Measurements from ENCODE around the gene SULF2.

Gene SULF2

DNA sequence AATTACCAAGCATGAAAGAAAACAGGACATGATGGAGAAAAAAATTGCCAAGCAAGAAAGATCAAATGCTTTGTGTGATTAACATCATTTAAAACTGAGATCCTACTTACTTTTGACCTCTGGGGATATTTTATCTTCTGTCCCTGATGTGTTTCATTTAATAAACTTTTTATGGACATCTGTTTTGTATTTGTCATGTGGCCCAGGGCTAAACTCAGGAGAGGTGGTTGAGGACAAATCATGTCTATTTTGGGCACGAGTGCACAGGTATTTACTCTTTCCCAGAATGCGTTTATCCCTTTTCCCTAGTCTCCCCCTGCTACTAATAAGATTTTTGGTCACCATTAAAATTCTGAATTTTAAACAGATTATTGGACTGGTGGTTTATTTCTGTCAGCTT is 155.4 kb downstream of the SULF2 start:
- TF ChIP-seq, protein P1, sequence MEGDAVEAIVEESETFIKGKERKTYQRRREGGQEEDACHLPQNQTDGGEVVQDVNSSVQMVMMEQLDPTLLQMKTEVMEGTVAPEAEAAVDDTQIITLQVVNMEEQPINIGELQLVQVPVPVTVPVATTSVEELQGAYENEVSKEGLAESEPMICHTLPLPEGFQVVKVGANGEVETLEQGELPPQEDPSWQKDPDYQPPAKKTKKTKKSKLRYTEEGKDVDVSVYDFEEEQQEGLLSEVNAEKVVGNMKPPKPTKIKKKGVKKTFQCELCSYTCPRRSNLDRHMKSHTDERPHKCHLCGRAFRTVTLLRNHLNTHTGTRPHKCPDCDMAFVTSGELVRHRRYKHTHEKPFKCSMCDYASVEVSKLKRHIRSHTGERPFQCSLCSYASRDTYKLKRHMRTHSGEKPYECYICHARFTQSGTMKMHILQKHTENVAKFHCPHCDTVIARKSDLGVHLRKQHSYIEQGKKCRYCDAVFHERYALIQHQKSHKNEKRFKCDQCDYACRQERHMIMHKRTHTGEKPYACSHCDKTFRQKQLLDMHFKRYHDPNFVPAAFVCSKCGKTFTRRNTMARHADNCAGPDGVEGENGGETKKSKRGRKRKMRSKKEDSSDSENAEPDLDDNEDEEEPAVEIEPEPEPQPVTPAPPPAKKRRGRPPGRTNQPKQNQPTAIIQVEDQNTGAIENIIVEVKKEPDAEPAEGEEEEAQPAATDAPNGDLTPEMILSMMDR (conservative IDR thresholded peaks at IDR 0.05; ENCODE audit: low read depth, low read length) = no peak
- DNase-seq (ENCODE audit: low read depth) = no peak

DNA sequence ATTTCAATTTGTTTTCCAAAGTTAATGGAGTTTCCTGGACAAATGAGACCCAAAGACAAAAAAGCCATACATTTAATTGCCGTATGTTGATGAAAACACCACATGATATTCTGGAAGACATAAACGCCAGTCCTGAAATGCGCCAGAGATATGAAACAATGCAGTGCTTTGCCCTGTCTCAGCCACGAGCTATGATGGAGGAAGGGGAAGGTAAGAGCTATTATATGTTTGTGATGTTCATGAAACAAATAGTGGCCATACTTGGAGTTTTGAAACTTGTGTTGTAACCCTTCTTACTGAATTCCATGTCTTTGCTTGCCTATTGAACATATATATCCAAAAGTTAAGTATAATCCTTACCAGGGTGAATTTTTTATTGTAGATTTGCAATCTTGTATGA is 157.7 kb downstream of the SULF2 start:
- no peak overlapping the region for H3K4me3 ChIP-seq (ENCODE audit: low read depth, low read length)
- TF ChIP-seq, protein P1 (conservative IDR thresholded peaks at IDR 0.05; ENCODE audit: low read depth, low read length) = no peak
- no peak for DNase-seq (ENCODE audit: low read depth)

More for the DNA sequence above, 155.4 kb downstream of the SULF2 start:
- H3K4me3 ChIP-seq (ENCODE audit: low read depth, low read length) = no peak overlapping the region

DNA sequence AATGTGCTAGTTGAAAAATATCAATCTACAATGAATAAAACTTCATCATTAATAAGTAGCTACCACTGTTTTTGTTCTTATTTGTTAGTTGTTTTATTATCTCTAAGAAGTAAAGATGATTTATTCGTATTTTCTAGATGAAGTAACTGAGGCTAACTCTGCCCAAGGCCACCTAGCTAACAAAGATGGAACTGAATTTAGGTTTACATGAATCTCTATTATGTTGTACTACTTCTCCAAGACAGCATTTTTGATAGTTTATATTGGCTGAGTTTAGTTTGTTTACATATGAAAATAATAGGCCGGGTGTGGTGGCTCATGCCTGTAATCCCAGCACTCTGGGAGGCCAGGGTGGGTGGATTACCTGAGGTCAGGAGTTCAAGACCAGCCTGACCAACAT is 162.1 kb downstream of the SULF2 start:
- no peak overlapping the region for H3K4me3 ChIP-seq (ENCODE audit: low read depth, low read length)
- DNase-seq (ENCODE audit: low read depth) = no peak
- TF ChIP-seq, protein P1 (conservative IDR thresholded peaks at IDR 0.05; ENCODE audit: low read depth, low read length) = peak; percentile 33

DNA sequence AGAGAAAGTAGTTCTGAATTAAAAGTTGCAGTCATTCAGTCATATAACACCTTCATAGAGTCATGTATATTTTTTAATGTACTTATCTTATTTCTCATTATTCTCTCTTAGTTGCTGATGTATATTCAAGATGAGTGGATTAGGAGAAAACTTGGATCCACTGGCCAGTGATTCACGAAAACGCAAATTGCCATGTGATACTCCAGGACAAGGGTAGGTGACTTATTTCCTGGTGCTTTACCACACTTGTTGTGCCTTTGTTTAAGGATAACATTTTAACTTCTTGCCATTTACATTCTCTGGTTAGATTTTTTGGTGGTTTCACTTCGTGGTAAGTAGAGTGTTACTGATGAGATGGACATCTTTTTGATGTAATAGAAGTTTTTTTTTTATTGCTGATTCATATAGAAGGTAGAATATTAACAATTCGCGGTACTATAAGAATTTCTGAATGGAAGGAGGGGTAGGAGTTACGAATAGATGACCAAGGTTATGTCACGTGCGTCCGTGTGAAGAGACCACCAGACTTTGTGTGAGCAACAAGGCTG is 163.1 kb downstream of the SULF2 start:
- no peak overlapping the region for H3K4me3 ChIP-seq (ENCODE audit: low read depth, low read length)
- TF ChIP-seq, protein P1 (conservative IDR thresholded peaks at IDR 0.05; ENCODE audit: low read depth, low read length) = no peak
- DNase-seq (ENCODE audit: low read depth) = no peak

DNA sequence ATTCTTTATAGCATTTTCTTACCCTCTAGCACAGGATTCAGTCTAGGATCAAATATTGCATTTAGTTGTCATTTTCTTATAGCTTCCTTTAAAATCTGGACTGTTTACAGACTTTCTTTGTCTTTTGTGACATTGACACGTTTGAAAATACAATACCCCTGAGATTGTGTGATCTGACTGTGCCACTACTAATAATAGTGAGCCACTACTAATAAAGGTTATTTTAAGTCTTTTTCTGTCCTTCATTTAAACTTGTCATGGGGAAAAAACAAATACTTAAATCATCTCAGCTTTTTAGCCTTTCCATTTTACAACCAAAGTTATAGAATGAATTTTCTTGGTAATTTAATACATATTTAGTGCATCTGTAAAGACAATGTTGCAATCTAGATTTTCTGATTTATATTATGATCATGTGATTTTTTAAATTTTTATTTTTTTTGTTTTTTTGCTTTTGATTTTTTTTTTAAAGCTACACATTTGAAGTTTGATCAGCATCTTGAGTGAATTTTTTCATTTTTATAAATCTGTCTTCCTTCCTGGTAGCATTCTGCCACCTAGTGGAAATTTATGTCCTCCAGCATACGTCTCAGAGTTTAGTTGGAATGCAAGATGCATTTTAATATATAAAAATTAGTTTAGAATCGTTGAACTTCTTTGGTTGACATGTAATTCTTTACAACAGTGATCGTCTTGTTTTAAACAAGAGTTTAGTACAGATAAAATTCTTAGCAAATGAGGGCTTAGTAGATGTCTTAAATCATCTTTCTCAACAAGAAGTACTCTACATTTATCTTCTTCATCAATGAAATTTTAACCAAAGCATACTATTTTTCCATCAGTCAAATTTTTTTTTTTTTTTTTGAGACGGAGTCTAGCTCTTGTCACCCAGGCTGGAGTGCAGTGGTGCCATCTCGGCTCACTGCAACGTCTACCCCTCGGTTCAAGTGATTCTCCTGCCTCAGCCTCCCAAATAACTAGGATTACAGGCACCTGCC is 164.2 kb downstream of the SULF2 start:
- TF ChIP-seq, protein P1 (conservative IDR thresholded peaks at IDR 0.05; ENCODE audit: low read depth, low read length) = peak; percentile 73
- no peak overlapping the region for H3K4me3 ChIP-seq (ENCODE audit: low read depth, low read length)
- DNase-seq (ENCODE audit: low read depth) = peak; percentile 87

DNA sequence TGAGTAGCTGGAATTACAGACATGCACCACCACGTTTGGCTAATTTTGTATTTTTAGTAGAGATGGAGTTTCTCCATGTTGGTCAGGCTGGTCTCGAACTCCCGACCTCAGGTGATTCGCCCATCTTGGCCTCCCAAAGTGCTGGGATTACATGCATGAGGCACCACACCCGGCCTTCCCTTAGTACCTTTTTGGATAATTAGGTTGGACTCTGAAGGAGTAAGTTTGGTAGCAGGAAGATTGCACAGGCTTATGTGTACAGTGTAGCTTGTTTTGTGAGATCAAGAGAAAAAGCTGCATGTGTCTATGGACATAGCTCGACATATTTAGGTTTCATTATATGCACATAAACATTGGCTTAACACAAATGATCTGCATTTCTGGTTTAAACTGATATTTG is 166.8 kb downstream of the SULF2 start:
- TF ChIP-seq, protein P1 (conservative IDR thresholded peaks at IDR 0.05; ENCODE audit: low read depth, low read length) = no peak
- H3K4me3 ChIP-seq (ENCODE audit: low read depth, low read length) = no peak overlapping the region
- DNase-seq (ENCODE audit: low read depth) = no peak
